Dermis blood vessel endothelial cell (primary cell): ENCODE results near the gene FNDC3A. TPM values are rescaled to one million over a fixed set of nuclear protein-coding genes. Genes with fewer than 3 reads are reported as not detected.
"Not testable (repeated sequence)": the region's sequence is repeated elsewhere in the genome, so short reads cannot be mapped to it uniquely, and the experiment has no call there.

Experiments
- DNase-seq: peaks from one replicate; pipeline ENCODE4 v3.0.0; 2010
- total RNA-seq: library from RNA; depleted of rRNA; stranded (reverse); fragments of >200 nt; gene quantifications from 2 replicates; pipeline ENCODE4 v1.2.3, GENCODE V29; 2014

Gene FNDC3A
- total RNA-seq, 1 donor from 2014 or later, result 55.3 TPM

DNA sequence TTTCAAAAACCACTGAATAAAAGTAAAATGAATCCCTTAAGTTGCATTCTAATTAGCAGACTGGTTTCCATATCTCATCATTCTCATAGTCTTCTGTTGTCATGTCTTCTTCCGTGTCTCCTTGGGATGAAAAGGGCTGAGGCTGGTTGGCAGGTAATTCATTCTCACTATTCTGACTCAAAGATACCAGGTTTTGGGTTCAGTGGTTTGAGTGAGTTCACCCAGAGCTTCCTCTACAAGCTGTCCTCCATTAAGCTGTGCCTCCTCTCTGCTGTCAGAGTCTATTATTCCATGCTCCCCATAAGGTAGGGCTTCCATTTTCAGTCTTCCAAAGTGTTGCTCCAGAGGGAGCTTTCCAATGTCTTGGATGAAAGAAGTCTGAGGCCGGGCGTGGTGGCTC is 68.3 kb downstream of the FNDC3A start:
- no peak for DNase-seq

GRCh38 chr13:49044836-49045235 is 69.1 kb downstream of the FNDC3A start:
- no peak for DNase-seq

GRCh38 chr13:49046002-49046401 is 70.3 kb downstream of the FNDC3A start:
- no peak for DNase-seq

DNA sequence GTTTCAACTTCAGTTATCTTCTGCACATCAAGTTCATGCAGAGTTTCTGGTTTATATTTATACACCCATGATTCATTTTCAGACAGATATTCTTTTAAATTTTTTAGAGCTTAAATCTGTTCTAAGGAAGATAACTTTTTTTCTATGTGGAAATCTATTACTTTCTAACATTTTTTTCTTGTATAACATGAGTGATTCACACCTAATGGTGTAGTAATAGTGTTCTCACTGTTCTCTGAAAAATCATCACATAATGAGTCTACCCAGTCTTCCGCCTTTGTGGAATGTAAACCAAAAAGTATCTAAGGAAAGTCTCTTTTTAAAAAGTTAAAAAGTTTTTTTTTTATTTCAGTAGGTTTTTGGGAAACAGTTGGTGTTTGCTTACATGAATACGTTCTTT is 70.8 kb downstream of the FNDC3A start:
- no peak for DNase-seq

DNA sequence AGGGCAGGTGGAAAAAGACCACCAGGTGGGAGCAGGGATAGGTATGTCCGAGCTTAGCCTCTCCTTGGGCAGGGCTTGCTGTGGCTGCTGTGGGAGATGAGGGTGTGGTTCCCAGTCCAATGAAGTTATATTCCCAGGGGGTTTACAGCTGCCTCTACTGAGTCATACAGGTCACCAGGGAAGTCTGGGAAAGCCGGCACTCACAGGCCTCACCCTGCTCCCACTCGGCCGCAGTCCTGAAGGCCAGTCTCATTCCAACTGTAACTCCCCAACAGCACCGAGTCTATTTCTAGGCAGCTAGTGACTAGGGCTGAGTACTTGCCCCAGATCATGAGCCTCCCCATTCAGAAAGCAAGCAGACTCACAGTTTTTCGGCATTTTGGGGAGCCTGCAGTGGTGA is 77.1 kb downstream of the FNDC3A start:
- no peak for DNase-seq

DNA sequence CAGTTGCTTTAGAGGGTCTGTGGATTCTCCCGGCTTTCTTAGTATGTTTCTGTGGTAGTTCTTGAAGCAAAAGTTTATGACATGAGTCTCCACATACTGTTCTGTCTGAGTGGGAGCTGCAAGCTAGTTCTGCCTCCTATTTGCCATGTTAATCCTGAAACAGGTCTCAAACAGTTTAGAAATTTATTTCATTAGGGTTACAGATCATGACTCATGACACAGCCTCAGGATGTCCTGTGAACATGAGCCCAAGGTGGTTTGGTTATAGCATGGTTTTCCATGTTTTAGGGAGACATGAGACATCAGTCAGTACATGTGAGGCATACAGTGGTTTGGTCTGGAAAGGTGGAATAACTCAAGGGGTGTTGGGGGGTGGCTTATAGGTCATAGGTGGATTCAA is 77.5 kb downstream of the FNDC3A start:
- DNase-seq, result no peak

- DNase-seq, result no peak
Measured at GRCh38 chr13:49053906-49054305, 78.2 kb downstream of the FNDC3A start.

GRCh38 chr13:49055021-49055420 is 79.3 kb downstream of the FNDC3A start:
- no peak for DNase-seq

DNA sequence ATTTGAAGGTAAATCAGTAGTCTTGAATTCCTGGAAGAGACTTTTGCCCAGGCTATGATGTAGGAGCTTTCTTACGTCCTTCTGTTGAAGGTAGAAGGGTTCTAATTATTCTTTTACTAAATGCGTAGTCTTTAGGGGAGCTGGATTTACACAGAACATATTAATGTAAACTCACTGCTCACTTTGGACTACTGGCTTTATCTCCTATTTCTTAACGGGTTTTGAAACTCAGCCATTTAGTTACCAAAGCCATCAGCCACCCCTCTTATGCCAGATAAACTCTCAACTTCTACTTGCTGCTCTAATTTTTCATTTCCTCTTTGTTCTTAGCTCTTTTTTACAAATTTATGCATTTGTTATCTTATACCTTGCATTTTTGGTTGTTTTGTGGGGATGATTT is 81.5 kb downstream of the FNDC3A start:
- DNase-seq, result no peak

DNA sequence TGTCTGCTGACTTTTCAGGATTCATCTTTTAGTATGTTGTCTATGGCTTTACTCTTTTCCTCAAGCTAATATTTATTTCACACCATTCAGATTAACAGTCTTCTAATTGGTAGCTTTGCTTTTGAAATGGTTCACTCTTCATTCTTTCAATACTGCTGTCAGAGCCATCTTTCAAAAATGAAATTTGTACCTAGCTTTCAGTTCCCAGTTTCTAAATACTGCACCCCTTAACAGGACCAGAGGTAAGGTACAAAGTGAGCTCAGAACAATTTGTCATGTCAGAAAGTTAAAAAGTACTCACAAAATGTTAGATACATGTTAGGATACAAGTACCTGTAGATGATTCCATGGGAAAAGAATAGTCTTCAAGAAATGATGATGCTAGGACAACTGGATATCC is 83.0 kb downstream of the FNDC3A start:
- no peak for DNase-seq

DNA sequence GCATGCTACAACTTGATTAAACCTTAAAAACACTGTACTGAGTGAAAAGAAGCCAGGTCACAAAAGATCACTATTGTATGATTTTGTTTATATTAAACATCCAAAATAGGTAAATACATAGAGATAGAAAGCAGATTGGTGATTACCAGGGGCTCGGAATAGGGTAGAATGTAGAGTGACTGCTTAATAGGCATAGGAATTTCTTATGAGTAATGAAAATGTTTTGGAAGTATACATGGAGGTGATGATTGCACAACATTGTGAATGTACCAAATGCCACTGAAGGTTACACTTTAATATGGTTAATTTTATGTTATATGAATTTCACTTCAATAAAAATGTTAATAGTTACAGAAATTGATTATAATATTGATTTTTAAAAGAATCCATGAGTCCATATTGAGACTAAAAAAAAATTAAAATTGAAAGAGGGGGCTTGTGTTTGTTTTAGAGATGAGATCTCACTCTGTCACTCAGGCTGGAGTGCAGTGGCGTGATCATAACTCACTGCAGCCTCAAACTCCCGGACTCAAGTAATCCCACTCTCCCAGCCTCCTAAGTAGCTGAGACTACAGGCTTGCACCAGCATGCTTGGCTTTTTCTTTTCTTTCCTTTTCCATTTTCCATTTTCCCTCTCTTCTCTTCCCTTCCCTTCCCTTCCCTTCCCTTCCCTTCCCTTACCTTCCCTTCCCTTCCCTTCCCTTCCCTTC is 85.1 kb downstream of the FNDC3A start:
- no peak for DNase-seq

- DNase-seq, result not testable (repeated sequence)
Measured at GRCh38 chr13:49061388-49061752, 85.7 kb downstream of the FNDC3A start.

GRCh38 chr13:49062297-49062896 is 86.7 kb downstream of the FNDC3A start:
- peak; percentile 39 for DNase-seq

GRCh38 chr13:49063011-49063410 is 87.3 kb downstream of the FNDC3A start:
- DNase-seq, result no peak

DNA sequence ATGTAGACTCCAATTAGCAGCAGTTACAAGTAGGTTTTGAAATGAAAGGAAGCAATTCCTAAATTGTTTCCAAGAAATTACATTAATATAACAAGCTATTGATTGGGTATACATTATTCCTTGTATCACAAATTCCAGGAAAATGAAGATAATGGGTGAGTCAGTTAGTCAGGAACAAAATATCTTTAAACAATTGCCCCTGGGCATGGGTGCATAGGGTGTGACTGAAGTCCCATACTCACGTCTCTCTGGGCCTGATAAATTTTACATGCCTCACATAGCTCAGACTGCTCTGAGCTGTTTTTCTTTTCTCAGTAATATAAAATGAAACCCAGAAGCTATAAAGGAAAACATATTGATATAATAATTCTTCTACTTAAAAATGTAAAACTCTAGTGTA is 87.8 kb downstream of the FNDC3A start:
- peak; percentile 13 for DNase-seq

GRCh38 chr13:49064476-49064875 is 88.8 kb downstream of the FNDC3A start:
- DNase-seq, result no peak

DNA sequence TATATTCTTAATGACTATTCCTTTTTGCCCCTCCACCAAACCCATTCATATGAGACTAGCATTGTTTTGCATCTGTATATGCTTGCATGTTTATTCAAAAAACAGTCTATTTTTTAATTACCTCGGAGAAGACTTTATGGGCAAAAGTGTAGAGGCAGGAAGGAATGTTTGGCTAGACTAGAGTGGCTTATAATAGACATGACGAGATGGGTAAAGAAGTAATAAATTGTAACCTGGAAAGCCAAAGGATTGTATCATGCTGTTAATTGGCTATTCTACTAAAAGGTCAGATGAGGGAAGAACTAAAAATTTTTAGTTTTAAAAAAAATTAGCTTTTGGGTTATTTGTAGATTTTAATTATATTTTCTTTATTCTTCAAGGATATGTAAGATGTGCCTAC is 91.1 kb downstream of the FNDC3A start:
- no peak for DNase-seq

- DNase-seq, result not testable (repeated sequence)
Measured at GRCh38 chr13:49068498-49068897, 92.8 kb downstream of the FNDC3A start.

DNA sequence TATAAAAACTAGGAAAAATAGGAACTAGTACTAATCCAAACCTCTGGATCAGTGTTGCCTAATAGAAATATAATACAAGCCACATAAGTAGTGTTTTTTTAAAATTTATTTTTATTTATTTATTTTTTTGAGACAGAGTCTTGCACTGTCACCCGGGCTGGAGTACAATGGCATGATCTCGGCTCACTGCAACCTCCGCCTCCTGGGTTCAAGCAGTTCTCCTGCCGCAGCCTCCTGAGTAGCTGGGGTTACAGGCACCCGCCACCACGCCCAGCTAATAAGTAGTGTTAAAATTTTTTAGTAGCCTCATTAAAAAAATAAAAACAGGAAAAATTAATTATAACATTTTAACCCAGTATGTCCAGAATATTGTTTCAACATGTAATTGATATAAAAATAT is 94.3 kb downstream of the FNDC3A start:
- not testable (repeated sequence) for DNase-seq

GRCh38 chr13:49071341-49071937 is 95.7 kb downstream of the FNDC3A start:
- no peak for DNase-seq

GRCh38 chr13:49082653-49083536 is 107.2 kb downstream of the FNDC3A start:
- no peak for DNase-seq

- no peak for DNase-seq
Measured at GRCh38 chr13:49084961-49085360, 109.2 kb downstream of the FNDC3A start.

GRCh38 chr13:49086722-49087121 is 111.0 kb downstream of the FNDC3A start:
- peak; percentile 64 for DNase-seq
